ENCODE data around the gene ERBB2.
A peak's percentile ranks its signal among the peaks of the same experiment; 100 is the strongest.
"Not testable (repeated sequence)": the region's sequence is repeated elsewhere in the genome, so short reads cannot be mapped to it uniquely, and the experiment has no call there.

The ERBB2 gene

DNA sequence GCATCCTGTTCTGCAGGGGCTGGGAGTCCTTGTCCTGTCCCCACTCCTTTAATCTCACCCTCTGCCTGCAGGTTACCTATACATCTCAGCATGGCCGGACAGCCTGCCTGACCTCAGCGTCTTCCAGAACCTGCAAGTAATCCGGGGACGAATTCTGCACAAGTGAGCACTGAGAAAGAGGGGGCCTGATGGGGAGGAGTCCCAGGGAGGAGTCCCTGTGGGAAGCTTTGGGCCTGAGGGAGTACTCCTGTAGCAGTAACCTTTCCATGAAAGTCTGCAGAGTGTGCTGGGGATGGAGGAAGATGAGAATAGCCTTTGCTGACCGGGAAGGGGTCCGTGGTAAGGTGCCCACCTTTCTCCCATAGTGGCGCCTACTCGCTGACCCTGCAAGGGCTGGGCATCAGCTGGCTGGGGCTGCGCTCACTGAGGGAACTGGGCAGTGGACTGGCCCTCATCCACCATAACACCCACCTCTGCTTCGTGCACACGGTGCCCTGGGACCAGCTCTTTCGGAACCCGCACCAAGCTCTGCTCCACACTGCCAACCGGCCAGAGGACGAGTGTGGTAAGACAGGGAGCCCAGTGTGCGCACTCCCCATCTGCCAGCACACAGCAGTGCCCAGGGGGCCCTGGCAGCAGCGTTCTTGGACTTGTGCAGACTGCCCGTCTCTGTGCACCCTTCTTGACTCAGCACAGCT is 15.7 kb downstream of the ERBB2 start:
- Mint-ChIP-seq H3K27ac (no peak overlapping the region), H3K36me3 (ENCODE audit: low read depth) (no peaks in the 10 kb centered on the region), H3K27me3 (no peaks in the 10 kb centered on the region), H3K4me3 (no peak overlapping the region), H3K4me1 (ENCODE audit: low read depth) (no peaks in the 10 kb centered on the region), H3K9me3 (no peaks in the 10 kb centered on the region)
- no peak for DNase-seq

GRCh38 chr17:39716073-39716818 is 16.4 kb downstream of the ERBB2 start:
- DNase-seq, result no peak
- no peaks in the 10 kb centered on the region for H3K27me3 Mint-ChIP-seq

GRCh38 chr17:39716879-39717536 is 17.1 kb downstream of the ERBB2 start:
- Mint-ChIP-seq H3K9me3 (no peaks in the 10 kb centered on the region), H3K27me3 (no peaks in the 10 kb centered on the region), H3K4me1 (ENCODE audit: low read depth) (no peaks in the 10 kb centered on the region), H3K36me3 (ENCODE audit: low read depth) (no peaks in the 10 kb centered on the region), H3K27ac (no peak overlapping the region), H3K4me3 (no peak overlapping the region)
- no peak for DNase-seq

More at GRCh38 chr17:39716073-39716818, 16.4 kb downstream of the ERBB2 start:
- no peak overlapping the region for H3K4me3 Mint-ChIP-seq
- no peaks in the 10 kb centered on the region for H3K4me1 Mint-ChIP-seq (ENCODE audit: low read depth)
- H3K9me3 Mint-ChIP-seq, result no peaks in the 10 kb centered on the region
- no peaks in the 10 kb centered on the region for H3K36me3 Mint-ChIP-seq (ENCODE audit: low read depth)
- H3K27ac Mint-ChIP-seq, result no peak overlapping the region

GRCh38 chr17:39717660-39718059 is 17.8 kb downstream of the ERBB2 start:
- no peaks in the 10 kb centered on the region for H3K4me1 Mint-ChIP-seq (ENCODE audit: low read depth)
- DNase-seq, result no peak
- H3K4me3 Mint-ChIP-seq, result no peak overlapping the region
- H3K36me3 Mint-ChIP-seq (ENCODE audit: low read depth), result no peaks in the 10 kb centered on the region
- no peaks in the 10 kb centered on the region for H3K9me3 Mint-ChIP-seq
- H3K27ac Mint-ChIP-seq, result no peak overlapping the region
- H3K27me3 Mint-ChIP-seq, result no peaks in the 10 kb centered on the region

GRCh38 chr17:39719563-39720355 is 19.9 kb downstream of the ERBB2 start:
- Mint-ChIP-seq H3K9me3 (no peaks in the 10 kb centered on the region), H3K27me3 (no peaks in the 10 kb centered on the region), H3K4me3 (no peak overlapping the region), H3K4me1 (ENCODE audit: low read depth) (no peaks in the 10 kb centered on the region), H3K36me3 (ENCODE audit: low read depth) (peaks cover under 1% of the 10 kb centered on the region), H3K27ac (peak overlapping the region; percentile 0)
- no peak for DNase-seq

DNA sequence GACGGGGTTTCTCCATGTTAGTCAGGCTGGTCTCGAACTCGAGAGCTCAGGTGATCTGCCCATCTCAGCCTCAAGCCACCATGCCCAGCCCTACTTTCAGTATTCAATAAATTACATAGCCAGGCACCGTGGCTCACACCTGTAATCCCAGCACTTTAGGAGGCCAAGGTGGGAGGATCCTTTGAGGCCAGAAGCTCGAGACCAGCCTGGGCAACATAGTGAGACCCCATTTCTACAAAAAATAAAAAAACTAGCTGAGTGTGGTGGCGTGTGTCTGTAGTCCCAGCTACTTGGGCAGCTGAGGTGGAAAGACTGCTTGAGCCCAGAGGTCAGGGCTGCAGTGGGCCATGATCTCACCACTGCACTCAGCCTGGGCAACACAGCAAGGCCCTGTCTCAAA is 22.2 kb downstream of the ERBB2 start:
- peaks cover 13% of the 10 kb centered on the region for H3K36me3 Mint-ChIP-seq (ENCODE audit: low read depth)
- H3K9me3 Mint-ChIP-seq, result no peaks in the 10 kb centered on the region
- no peak for DNase-seq
- H3K27ac Mint-ChIP-seq, result no peak overlapping the region
- H3K4me3 Mint-ChIP-seq, result no peak overlapping the region
- H3K4me1 Mint-ChIP-seq (ENCODE audit: low read depth), result no peaks in the 10 kb centered on the region
- H3K27me3 Mint-ChIP-seq, result no peaks in the 10 kb centered on the region

GRCh38 chr17:39722965-39723848 is 23.3 kb downstream of the ERBB2 start:
- Mint-ChIP-seq H3K9me3 (no peaks in the 10 kb centered on the region), H3K36me3 (ENCODE audit: low read depth) (peaks cover 24% of the 10 kb centered on the region), H3K27me3 (no peaks in the 10 kb centered on the region), H3K4me3 (no peak overlapping the region), H3K4me1 (ENCODE audit: low read depth) (no peaks in the 10 kb centered on the region), H3K27ac (no peak overlapping the region)
- no peak for DNase-seq

DNA sequence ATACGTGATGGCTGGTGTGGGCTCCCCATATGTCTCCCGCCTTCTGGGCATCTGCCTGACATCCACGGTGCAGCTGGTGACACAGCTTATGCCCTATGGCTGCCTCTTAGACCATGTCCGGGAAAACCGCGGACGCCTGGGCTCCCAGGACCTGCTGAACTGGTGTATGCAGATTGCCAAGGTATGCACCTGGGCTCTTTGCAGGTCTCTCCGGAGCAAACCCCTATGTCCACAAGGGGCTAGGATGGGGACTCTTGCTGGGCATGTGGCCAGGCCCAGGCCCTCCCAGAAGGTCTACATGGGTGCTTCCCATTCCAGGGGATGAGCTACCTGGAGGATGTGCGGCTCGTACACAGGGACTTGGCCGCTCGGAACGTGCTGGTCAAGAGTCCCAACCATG is 24.9 kb downstream of the ERBB2 start:
- H3K27ac Mint-ChIP-seq, result no peak overlapping the region
- peaks cover 13% of the 10 kb centered on the region for H3K4me1 Mint-ChIP-seq (ENCODE audit: low read depth)
- H3K9me3 Mint-ChIP-seq, result no peaks in the 10 kb centered on the region

DNA sequence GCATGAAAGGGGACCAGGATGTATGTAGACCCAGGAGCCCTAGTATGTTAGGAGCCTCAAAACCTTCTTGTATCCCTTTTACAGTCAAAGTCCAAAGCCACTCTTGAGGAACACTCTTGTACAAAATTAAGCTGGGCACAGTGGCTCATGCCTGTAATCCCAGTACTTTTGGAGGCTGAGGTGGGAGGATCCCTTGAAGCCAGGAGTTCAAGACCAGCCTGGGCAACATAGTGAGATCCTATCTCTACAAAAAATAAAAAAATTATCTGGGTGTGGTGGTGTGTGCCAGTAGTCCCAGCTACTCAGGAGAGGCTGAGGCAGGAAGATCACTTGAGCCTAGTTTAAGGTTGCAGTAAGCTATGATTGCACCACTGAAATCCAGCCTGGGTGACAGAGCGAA is 26.1 kb downstream of the ERBB2 start:
- H3K27me3 Mint-ChIP-seq, H3K9me3 Mint-ChIP-seq, DNase-seq, H3K27ac Mint-ChIP-seq, H3K4me3 Mint-ChIP-seq: not testable (repeated sequence)
- Mint-ChIP-seq H3K4me1 (ENCODE audit: low read depth) (peaks cover 17% of the 10 kb centered on the region), H3K36me3 (ENCODE audit: low read depth) (peaks cover 41% of the 10 kb centered on the region)

More for the DNA sequence above, 24.9 kb downstream of the ERBB2 start:
- peaks cover 38% of the 10 kb centered on the region for H3K36me3 Mint-ChIP-seq (ENCODE audit: low read depth)
- H3K4me3 Mint-ChIP-seq, result no peak overlapping the region
- H3K27me3 Mint-ChIP-seq, result no peaks in the 10 kb centered on the region
- DNase-seq, result no peak

DNA sequence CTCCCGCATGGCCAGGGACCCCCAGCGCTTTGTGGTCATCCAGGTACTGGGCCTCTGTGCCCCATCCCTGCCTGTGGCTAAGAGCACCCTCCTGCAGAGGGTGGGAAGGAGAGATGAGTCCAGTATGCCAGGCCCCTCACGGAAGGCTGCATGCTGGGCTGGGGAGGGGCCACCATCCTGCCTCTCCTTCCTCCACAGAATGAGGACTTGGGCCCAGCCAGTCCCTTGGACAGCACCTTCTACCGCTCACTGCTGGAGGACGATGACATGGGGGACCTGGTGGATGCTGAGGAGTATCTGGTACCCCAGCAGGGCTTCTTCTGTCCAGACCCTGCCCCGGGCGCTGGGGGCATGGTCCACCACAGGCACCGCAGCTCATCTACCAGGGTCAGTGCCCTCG is 26.8 kb downstream of the ERBB2 start:
- peaks cover 20% of the 10 kb centered on the region for H3K4me1 Mint-ChIP-seq (ENCODE audit: low read depth)
- H3K27me3 Mint-ChIP-seq, result no peaks in the 10 kb centered on the region
- H3K36me3 Mint-ChIP-seq (ENCODE audit: low read depth), result peaks cover 41% of the 10 kb centered on the region
- no peaks in the 10 kb centered on the region for H3K9me3 Mint-ChIP-seq
- no peak overlapping the region for H3K4me3 Mint-ChIP-seq
- no peak for DNase-seq
- H3K27ac Mint-ChIP-seq, result no peak overlapping the region

DNA sequence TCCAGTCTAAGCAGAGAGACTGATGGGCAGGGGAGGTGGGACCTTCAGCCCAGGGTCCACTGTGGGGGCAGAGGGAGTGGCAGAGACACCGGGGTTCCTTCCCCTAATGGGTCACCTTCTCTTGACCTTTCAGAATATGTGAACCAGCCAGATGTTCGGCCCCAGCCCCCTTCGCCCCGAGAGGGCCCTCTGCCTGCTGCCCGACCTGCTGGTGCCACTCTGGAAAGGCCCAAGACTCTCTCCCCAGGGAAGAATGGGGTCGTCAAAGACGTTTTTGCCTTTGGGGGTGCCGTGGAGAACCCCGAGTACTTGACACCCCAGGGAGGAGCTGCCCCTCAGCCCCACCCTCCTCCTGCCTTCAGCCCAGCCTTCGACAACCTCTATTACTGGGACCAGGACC is 27.7 kb downstream of the ERBB2 start:
- Mint-ChIP-seq H3K36me3 (ENCODE audit: low read depth) (peaks cover 41% of the 10 kb centered on the region), H3K9me3 (no peaks in the 10 kb centered on the region), H3K27ac (no peak overlapping the region), H3K4me3 (no peak overlapping the region), H3K27me3 (no peaks in the 10 kb centered on the region), H3K4me1 (ENCODE audit: low read depth) (peaks cover 22% of the 10 kb centered on the region)
- DNase-seq, result no peak

GRCh38 chr17:39729280-39729851 is 29.5 kb downstream of the ERBB2 start:
- H3K9me3 Mint-ChIP-seq, result no peaks in the 10 kb centered on the region
- DNase-seq, result no peak

DNA sequence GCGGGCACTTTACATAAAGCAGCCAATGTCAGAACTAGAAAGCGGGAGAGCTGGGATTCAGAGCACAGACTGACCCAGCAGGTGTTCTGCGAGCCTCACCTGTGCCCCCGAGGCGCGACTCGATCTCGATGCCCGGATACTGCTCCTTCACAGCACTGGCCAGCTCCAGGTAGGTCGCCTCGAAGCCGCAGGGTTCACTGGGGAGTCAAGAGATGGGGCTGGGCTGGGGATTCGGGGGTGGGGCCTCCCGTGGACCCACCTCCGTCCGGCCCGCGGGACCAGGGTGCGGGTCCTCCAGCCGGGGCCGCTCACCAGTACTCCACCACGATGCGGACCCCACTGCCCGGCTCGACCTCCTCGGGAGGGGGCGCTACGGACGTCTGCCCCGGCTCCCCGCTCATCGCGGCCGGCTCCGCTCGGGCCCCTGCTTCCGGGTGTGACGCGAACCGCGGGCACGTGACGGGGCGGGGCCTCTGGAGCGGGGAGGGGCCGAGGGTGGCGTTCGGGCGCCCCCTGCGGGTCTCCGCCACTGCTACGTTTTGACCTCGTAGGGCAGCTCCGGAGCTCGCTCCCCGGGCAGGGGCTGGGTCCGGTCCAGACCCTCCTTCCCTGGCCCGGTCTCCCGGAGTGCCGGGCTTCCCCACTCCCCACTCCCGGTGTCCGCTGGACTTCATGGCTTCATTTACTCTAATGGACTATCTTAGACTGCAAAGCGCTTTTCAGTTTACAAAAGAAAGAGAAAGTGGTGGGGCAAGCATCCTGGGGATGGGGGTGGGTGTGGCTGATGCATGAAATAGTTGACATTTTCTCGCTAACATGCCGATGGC is 30.4 kb downstream of the ERBB2 start, which contains the start of gene MIEN1:
Gene MIEN1 (minus strand): TSS at position 438 of the 827 bp plus-strand sequence. CDS start 37 bp downstream, at position 401.
- Mint-ChIP-seq H3K9me3 (no peaks in the 10 kb centered on the region), H3K27ac (peak within 1 kb of the TSS; percentile 94), H3K36me3 (ENCODE audit: low read depth) (peaks cover 39% of the 10 kb centered on the region), H3K4me3 (peak within 1 kb of the TSS; percentile 91), H3K4me1 (ENCODE audit: low read depth) (peaks cover 23% of the 10 kb centered on the region), H3K27me3 (no peaks in the 10 kb centered on the region)
- peak; percentile 99 for DNase-seq

More at GRCh38 chr17:39729280-39729851, 29.5 kb downstream of the ERBB2 start:
- Mint-ChIP-seq H3K36me3 (ENCODE audit: low read depth) (peaks cover 41% of the 10 kb centered on the region), H3K4me1 (ENCODE audit: low read depth) (peaks cover 23% of the 10 kb centered on the region), H3K27ac (peak overlapping the region; percentile 94), H3K4me3 (peak overlapping the region; percentile 91), H3K27me3 (no peaks in the 10 kb centered on the region)
